Measurements from ENCODE around the gene KLHL22. TPM values are rescaled to one million over a fixed set of nuclear protein-coding genes. Genes with fewer than 3 reads are reported as not detected.

KLHL22 gene
- total RNA-seq, 4 donors from 2014 or later = 24.1 to 32.2 (median 28.4) TPM

DNA sequence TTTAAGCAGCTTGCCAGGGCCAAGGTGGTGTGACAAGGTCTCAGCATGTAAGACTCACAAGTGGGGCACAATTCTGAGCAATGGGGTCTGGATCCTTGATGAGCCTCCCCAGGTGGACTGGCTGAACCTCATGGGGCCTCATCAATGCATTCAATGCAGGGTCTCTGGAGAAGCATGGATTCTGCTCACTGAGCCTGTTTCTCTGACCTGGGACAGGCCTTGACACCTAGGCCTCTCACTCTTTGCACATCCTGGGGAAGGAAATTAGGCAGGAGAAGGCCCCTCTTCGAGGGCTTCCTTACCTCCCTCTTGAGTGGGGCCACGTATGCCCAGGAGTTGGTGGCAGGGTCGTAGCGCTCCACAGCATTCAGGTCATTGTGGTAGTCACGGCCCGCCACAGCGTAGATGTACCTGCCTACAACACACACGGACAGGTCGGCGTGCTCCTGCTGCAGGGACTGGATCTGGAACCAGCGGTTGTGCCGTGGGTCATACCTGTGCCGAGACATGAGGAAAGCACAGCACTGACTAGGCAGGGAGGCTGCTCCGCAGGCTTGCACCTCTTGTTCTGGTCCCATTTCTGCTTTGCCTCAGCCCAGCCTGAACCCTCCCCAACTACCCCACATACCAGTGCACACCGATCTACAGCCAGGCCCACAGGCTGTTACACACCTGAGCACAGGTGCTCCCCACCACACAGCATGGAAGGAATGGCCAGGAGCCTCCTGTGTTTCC lies 37.9 kb downstream of the KLHL22 start:
- no peaks in the 10 kb centered on the region for H3K27me3 ChIP-seq
- H3K9me3 ChIP-seq = no peaks in the 10 kb centered on the region
- no peak overlapping the region for H3K27ac ChIP-seq
- TF ChIP-seq, protein P1, sequence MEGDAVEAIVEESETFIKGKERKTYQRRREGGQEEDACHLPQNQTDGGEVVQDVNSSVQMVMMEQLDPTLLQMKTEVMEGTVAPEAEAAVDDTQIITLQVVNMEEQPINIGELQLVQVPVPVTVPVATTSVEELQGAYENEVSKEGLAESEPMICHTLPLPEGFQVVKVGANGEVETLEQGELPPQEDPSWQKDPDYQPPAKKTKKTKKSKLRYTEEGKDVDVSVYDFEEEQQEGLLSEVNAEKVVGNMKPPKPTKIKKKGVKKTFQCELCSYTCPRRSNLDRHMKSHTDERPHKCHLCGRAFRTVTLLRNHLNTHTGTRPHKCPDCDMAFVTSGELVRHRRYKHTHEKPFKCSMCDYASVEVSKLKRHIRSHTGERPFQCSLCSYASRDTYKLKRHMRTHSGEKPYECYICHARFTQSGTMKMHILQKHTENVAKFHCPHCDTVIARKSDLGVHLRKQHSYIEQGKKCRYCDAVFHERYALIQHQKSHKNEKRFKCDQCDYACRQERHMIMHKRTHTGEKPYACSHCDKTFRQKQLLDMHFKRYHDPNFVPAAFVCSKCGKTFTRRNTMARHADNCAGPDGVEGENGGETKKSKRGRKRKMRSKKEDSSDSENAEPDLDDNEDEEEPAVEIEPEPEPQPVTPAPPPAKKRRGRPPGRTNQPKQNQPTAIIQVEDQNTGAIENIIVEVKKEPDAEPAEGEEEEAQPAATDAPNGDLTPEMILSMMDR (IDR thresholded peaks at IDR 0.05 in 4 of 5, conservative IDR thresholded peaks at IDR 0.05 in 1 of 5) = no peak
- no peak for TF ChIP-seq POLR2A (IDR thresholded peaks at IDR 0.05)
- peaks cover 0 to 3% of the 10 kb centered on the region in 2 donors for H3K4me1 ChIP-seq
- no peak for ATAC-seq
- intact Hi-C loops (cut with DNase I; ENCODE audit: low total_unique reads) = loop anchor here (5.0 kb wide), 1 partner anchor 40 kb away; no protein-coding TSS in a partner anchor
- in situ Hi-C loops (cut with MboI; ENCODE audit: low sequenced_read_pairs in 4 of 4) = loop anchor here in 1 of 4 donors (5.0 to 25.0 kb wide), 2 partner anchors 45 to 230 kb away; no protein-coding TSS in a partner anchor
- peaks cover 0 to 15% of the 10 kb centered on the region in 2 donors for H3K36me3 ChIP-seq
- H3K4me3 ChIP-seq = no peak overlapping the region
- DNase-seq = no peak

DNA sequence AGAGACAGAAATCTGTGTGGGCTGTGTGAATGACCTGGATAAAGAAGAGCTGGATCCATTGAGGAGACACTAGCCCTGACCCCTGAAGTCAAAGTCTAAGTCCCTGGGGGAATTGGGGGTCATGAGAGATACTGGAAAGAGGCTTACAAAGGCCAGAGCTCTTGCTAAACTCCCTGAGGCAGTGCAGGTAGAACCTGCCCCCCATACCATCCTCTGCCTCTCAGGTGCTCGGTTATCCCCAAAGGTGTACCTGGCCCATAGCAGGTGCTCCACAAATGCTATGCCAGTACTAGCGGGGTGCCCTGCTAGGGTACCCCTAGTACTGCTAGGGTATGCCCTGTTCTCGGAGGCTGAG lies 38.9 kb downstream of the KLHL22 start:
- Histone ChIP-seq H3K36me3 (peaks cover 0 to 15% of the 10 kb centered on the region in 2 donors), H3K9me3 (no peaks in the 10 kb centered on the region), H3K27ac (no peak overlapping the region), H3K4me1 (no peaks in the 10 kb centered on the region), H3K27me3 (no peaks in the 10 kb centered on the region), H3K4me3 (no peak overlapping the region)
- intact Hi-C loops (cut with DNase I; ENCODE audit: low total_unique reads) = loop anchor here (5.0 kb wide), 1 partner anchor 39 kb away; no protein-coding TSS in a partner anchor
- DNase-seq (no peak), ATAC-seq (no peak)
- in situ Hi-C loops (cut with MboI; ENCODE audit: low sequenced_read_pairs in 4 of 4) = loop anchor here in 1 of 4 donors (5.0 to 25.0 kb wide), 2 partner anchors 44 to 231 kb away; no protein-coding TSS in a partner anchor
- no peak for TF ChIP-seq POLR2A (IDR thresholded peaks at IDR 0.05)
- TF ChIP-seq, protein P1 (IDR thresholded peaks at IDR 0.05 in 4 of 5, conservative IDR thresholded peaks at IDR 0.05 in 1 of 5) = no peak

DNA sequence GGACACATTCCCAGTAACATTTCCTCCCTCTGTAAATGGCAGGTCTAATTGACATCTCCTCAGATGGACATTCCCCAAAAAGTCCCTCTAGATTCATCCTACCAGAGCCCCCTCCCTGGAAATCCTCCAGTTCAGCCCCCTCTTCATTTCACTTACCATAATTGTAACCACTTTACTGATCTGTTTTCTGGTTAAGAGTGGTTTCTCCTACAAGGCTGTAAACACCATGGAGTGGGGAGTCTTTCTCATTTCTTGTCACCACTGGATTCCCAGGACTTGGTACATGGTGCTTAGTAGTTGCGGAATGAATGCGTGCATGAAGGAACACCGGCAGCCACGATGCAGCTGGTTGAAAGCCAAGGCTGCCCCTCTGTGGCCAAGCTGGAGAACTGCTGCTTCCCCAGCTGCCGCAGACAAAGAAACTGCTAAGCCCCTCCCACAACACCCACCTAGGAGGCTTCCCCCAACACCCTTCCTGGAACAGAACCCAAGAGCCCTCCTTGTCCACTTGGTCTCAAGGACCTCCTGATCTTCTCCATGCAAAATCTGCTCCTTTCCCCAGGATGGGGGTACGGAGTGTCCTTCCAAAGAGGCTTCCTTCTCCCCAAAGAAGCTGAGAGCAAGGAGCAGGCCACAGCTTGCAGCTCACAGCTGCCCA lies 39.4 kb downstream of the KLHL22 start:
- ATAC-seq (peak; percentile 67 to 85), DNase-seq (peak; percentile 37 to 62)
- Histone ChIP-seq H3K9me3 (no peaks in the 10 kb centered on the region), H3K27ac (no peak overlapping the region), H3K4me1 (no peaks in the 10 kb centered on the region), H3K4me3 (no peak overlapping the region), H3K36me3 (peaks cover 0 to 15% of the 10 kb centered on the region in 2 donors), H3K27me3 (no peaks in the 10 kb centered on the region)
- TF ChIP-seq POLR2A (IDR thresholded peaks at IDR 0.05) = no peak
- TF ChIP-seq, protein P1 (IDR thresholded peaks at IDR 0.05 in 4 of 5, conservative IDR thresholded peaks at IDR 0.05 in 1 of 5) = peak; percentile 52 to 82 (median 77)
- intact Hi-C loops (cut with DNase I; ENCODE audit: low total_unique reads) (loop anchor here (5.0 kb wide), 1 partner anchor 39 kb away; no protein-coding TSS in a partner anchor), in situ Hi-C loops (cut with MboI; ENCODE audit: low sequenced_read_pairs in 4 of 4) (loop anchor here in 1 of 4 donors (5.0 to 25.0 kb wide), 2 partner anchors 44 to 231 kb away; no protein-coding TSS in a partner anchor)

DNA sequence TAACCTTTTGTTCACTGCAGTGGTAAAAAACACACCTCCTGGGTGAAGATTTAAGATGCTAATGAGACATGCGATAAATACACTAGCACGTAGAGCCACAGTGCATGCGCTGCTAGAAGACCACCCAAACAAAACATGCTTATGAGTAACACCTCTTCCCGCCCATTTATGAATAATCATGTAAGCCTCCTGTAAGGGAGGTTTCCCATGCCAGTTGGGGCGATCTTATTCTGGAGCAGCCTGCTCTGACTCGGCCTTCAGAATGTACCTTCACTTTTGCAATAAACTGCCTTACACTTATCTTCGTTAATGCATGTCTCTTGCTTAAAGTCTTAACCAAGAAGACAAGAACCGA lies 39.9 kb downstream of the KLHL22 start:
- DNase-seq (no peak), ATAC-seq (no peak)
- H3K9me3 ChIP-seq = no peaks in the 10 kb centered on the region
- intact Hi-C loops (cut with DNase I; ENCODE audit: low total_unique reads) = loop anchor here (5.0 kb wide), 1 partner anchor 38 kb away; no protein-coding TSS in a partner anchor
- in situ Hi-C loops (cut with MboI; ENCODE audit: low sequenced_read_pairs in 4 of 4) = loop anchor here in 1 of 4 donors (5.0 to 25.0 kb wide), 2 partner anchors 43 to 232 kb away; no protein-coding TSS in a partner anchor
- H3K27me3 ChIP-seq = no peaks in the 10 kb centered on the region
- TF ChIP-seq POLR2A (IDR thresholded peaks at IDR 0.05) = no peak
- TF ChIP-seq, protein P1 (IDR thresholded peaks at IDR 0.05 in 4 of 5, conservative IDR thresholded peaks at IDR 0.05 in 1 of 5) = no peak
- H3K4me3 ChIP-seq = no peak overlapping the region
- no peaks in the 10 kb centered on the region for H3K4me1 ChIP-seq
- no peak overlapping the region for H3K27ac ChIP-seq
- peaks cover 0 to 15% of the 10 kb centered on the region in 2 donors for H3K36me3 ChIP-seq

All from gastrocnemius medialis (tissue), 4 donors.